ENCODE data around the gene RPL36.

Gene RPL36

GRCh38 chr19:5703819-5704818, 14.0 kb downstream of the RPL36 start:
- no peak for TF ChIP-seq CTCF (IDR thresholded peaks at IDR 0.05; ENCODE audit: low read depth, low read length, missing control alignments)
- H3K36me3 ChIP-seq (replicated peaks), result peaks cover 64% of the 10 kb centered on the region
- H3K27me3 ChIP-seq (replicated peaks), result no peaks in the 10 kb centered on the region
- no peak overlapping the region for H3K27ac ChIP-seq
- in situ Hi-C loops (cut with HindIII; ENCODE audit: low pct_ligation_motif_present, low sequenced_read_pairs), result no loop called here
- no peak for DNase-seq
- no peak overlapping the region for H3K4me3 ChIP-seq (ENCODE audit: low read depth, low read length)

- peaks cover 63% of the 10 kb centered on the region for H3K36me3 ChIP-seq (replicated peaks)
- TF ChIP-seq CTCF (IDR thresholded peaks at IDR 0.05; ENCODE audit: low read depth, low read length, missing control alignments), result no peak
- no peaks in the 10 kb centered on the region for H3K27me3 ChIP-seq (replicated peaks)
- DNase-seq, result no peak
- in situ Hi-C loops (cut with HindIII; ENCODE audit: low pct_ligation_motif_present, low sequenced_read_pairs), result no loop called here
- H3K4me3 ChIP-seq (ENCODE audit: low read depth, low read length), result no peak overlapping the region
- H3K27ac ChIP-seq, result no peak overlapping the region
Measured at GRCh38 chr19:5705552-5705951, 15.5 kb downstream of the RPL36 start.

GRCh38 chr19:5706876-5707573, 16.9 kb downstream of the RPL36 start:
- Histone ChIP-seq H3K27me3 (replicated peaks) (no peaks in the 10 kb centered on the region), H3K4me3 (ENCODE audit: low read depth, low read length) (no peak overlapping the region), H3K36me3 (replicated peaks) (peaks cover 71% of the 10 kb centered on the region), H3K27ac (no peak overlapping the region)
- TF ChIP-seq CTCF (IDR thresholded peaks at IDR 0.05; ENCODE audit: low read depth, low read length, missing control alignments), result no peak
- no peak for DNase-seq
- in situ Hi-C loops (cut with HindIII; ENCODE audit: low pct_ligation_motif_present, low sequenced_read_pairs), result no loop called here

- Histone ChIP-seq H3K27me3 (replicated peaks) (no peaks in the 10 kb centered on the region), H3K27ac (no peak overlapping the region), H3K36me3 (replicated peaks) (peaks cover 80% of the 10 kb centered on the region), H3K4me3 (ENCODE audit: low read depth, low read length) (no peak overlapping the region)
- no peak for TF ChIP-seq CTCF (IDR thresholded peaks at IDR 0.05; ENCODE audit: low read depth, low read length, missing control alignments)
- in situ Hi-C loops (cut with HindIII; ENCODE audit: low pct_ligation_motif_present, low sequenced_read_pairs), result no loop called here
- DNase-seq, result no peak
Measured at GRCh38 chr19:5707576-5708575, 17.8 kb downstream of the RPL36 start.

GRCh38 chr19:5711025-5711424, 20.9 kb downstream of the RPL36 start:
- Histone ChIP-seq H3K27me3 (replicated peaks) (no peaks in the 10 kb centered on the region), H3K36me3 (replicated peaks) (peaks cover 66% of the 10 kb centered on the region), H3K4me3 (ENCODE audit: low read depth, low read length) (no peak overlapping the region), H3K27ac (no peak overlapping the region)
- in situ Hi-C loops (cut with HindIII; ENCODE audit: low pct_ligation_motif_present, low sequenced_read_pairs), result no loop called here
- no peak for DNase-seq
- TF ChIP-seq CTCF (IDR thresholded peaks at IDR 0.05; ENCODE audit: low read depth, low read length, missing control alignments), result no peak
